Fibroblast of lung (primary cell): ENCODE measurements around the gene TMEM51.

ENCODE experiments used
- CTCF ChIP-seq, 2 donors: IDR thresholded peaks in 1 of 2; conservative IDR thresholded peaks in 1 of 2; 1 replicate in 1 of 2; 2 replicates in 1 of 2; pipeline ENCODE4 v1.5.1; 2011 to 2012; ENCODE audit warnings: low read length in 2 of 2, control low read depth in 1 of 2, inconsistent platforms in 1 of 2, low read depth in 1 of 2, mild to moderate bottlenecking in 1 of 2
- EZH2 ChIP-seq: IDR thresholded peaks from 2 replicates; pipeline ENCODE4 v1.5.1; 2012; ENCODE audit warnings: low read length, control low read depth, mild to moderate bottlenecking; ENCODE audit errors: missing control alignments

DNA sequence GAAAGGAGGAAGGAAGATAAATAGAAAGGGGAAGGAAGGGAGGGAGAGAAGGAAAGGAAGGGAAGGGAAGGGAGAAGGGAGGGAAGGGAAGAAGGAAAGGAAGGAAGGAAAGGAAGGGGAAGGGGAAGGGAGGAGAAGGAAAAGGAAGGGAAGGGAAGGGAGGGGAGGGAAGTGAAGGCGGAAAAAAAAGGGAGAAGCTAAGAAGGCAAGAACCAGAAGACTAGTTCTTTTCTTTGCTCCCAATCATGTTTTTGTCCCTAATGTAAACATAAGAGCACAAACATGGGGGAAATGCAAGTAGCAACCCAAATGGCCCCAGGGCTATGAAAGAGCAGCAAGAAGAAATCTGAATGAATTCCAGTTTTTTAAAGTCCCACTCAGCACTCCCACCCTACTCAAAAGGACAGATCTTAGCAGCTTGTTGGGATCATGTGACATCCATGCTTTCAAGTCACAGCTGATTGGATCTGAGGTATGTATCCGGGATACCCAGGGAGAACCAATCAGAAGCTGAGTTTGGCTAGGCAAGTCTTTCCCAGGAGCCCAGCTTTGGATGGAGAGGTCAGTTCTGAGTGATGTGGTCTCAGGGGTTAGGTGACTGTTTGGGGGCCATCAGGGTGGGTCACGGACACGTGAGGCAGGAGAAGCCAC lies 69.2 kb downstream of the TMEM51 start:
- TF ChIP-seq CTCF (conservative IDR thresholded peaks at IDR 0.05 in 1 of 2, IDR thresholded peaks at IDR 0.05 in 1 of 2; ENCODE audit: low read depth in 1 of 2, low read length in 2 of 2), result no peak
- TF ChIP-seq EZH2, result no peak
